Measurements from ENCODE around the gene SLMAP.

DNA sequence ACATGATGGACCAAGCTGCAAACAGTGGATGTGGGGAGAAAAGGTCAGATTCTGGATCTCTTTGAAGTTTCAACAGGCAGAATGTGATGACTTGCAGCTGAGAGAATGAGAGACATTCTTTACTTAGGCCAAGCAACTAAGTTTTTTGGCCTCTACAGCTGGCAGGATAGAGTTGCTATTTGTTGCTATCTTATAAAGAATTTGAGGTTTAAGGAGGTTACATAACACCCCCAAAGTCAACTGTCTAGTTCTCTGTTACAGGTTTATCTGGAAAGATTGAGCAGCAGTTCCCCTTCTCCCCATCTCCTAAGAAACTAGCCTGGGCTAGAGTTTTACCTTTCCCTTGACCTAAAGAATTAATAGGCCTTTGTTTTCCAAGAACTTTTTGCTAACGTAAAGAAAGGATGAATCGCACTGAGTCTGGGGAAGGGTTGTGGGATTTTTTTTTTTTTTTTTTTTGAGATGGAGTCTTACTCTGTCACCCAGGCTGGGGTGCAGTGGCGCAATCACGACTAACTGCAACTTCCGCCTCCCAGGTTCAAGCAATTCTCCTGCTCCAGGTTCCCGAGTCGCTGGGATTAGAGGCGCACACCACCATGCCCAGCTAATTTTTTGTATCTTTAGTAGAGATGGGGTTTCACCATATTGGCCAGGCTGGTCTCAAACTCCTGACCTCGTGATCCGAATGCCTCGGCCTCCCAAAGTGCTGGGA is 26.6 kb upstream of the SLMAP start:
- TF ChIP-seq, protein P1, sequence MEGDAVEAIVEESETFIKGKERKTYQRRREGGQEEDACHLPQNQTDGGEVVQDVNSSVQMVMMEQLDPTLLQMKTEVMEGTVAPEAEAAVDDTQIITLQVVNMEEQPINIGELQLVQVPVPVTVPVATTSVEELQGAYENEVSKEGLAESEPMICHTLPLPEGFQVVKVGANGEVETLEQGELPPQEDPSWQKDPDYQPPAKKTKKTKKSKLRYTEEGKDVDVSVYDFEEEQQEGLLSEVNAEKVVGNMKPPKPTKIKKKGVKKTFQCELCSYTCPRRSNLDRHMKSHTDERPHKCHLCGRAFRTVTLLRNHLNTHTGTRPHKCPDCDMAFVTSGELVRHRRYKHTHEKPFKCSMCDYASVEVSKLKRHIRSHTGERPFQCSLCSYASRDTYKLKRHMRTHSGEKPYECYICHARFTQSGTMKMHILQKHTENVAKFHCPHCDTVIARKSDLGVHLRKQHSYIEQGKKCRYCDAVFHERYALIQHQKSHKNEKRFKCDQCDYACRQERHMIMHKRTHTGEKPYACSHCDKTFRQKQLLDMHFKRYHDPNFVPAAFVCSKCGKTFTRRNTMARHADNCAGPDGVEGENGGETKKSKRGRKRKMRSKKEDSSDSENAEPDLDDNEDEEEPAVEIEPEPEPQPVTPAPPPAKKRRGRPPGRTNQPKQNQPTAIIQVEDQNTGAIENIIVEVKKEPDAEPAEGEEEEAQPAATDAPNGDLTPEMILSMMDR (IDR thresholded peaks at IDR 0.05): no peak
- TF ChIP-seq POLR2A (IDR thresholded peaks at IDR 0.05): no peak
- no peak for TF ChIP-seq POLR2AphosphoS5 (IDR thresholded peaks at IDR 0.05)

All from prostate gland (tissue), 2 donors.